CMK (cell line): ENCODE measurements around the gene C1orf116.
"Not testable (repeated sequence)": the region's sequence is repeated elsewhere in the genome, so short reads cannot be mapped to it uniquely, and the experiment has no call there.

Source experiments
- DNase-seq: peaks from one replicate; pipeline ENCODE4 v3.0.0-alpha.2; 2010; ENCODE audit warnings: low read depth

C1orf116 gene

DNA sequence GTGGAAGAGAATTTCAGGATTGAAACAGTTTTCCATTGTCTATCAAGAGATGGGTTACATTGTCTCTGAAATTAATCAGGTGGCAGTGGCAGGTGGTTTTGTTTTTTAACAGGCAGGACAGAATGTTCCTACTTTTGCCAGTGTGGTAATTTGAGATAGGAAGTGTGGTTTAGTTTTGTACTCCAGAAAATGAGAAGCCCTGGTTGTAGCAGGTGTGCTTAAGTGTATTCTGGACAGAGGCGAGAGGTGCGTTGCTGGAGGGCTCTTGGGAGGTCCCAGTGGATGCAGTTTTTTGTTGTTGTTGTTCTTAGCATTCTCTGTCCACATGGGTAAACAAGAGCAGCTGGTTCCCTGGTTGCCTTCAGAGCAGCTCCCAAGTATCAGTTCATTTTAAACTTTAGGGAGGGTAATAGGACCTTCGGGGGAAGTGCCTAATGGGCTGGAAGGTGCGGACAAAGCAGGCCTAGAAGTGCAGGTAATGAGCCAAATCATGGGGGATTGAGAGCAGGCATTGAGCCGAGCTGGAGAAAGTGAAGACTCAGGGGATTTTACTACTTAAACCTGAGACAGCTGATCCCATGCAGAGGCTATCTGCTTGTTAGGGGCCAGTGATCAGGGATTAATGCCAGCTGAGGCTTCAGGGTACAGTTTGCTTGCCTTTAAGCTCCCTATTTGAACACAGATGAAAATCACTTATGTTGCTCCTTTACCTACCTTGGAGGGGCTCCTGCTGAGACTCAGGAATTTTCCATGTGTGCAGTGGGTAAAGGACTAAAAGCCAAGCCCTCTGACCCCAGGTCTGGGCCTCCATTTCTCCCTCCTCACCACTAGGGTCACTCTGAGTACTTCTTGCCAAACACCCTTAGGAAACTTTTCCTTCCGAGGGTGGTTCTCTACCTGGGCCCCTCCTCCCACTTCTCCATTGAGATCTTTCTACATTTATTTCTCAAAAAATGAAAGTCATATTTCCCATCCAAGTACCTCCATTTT is 26.6 kb upstream of the C1orf116 start:
- no peak for DNase-seq

DNA sequence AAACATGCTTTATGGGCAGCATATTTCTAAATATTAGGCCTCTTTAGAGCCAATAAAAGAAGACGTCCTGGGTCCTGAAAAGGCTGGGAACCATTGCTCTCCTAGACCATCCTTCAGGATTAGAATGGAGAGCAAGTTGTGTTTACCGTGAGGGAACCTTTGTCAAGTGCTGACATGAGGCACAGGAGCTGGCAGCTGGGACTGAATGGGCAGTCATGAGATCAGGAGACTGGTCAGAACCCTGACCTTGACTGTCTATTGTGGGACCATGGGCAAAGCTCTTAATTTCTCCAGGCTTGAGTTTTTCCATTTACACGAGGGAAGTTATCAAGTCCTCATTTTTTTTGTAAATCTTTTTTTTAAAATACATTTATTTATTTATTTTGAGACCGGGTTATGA is 25.7 kb upstream of the C1orf116 start:
- DNase-seq: no peak

DNA sequence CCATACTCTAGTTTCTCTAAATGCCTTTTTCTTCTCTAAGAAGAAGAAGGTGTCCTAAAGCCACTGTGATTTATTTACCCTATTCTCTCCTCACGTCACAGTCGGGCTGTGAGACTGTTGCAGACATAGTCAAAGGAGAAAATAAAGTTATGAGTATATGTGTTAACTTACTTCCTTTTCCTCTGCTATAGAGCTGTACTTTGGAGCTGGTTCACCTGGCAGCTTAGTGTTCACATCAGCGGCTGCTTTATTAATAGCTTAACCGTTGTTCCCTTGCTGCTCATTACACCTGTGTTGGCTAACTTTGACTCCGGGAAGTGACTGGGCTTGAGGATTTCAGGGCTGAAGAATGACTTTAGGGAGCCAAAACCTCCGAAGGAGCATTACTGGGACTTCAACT is 24.1 kb upstream of the C1orf116 start:
- DNase-seq: no peak

DNA sequence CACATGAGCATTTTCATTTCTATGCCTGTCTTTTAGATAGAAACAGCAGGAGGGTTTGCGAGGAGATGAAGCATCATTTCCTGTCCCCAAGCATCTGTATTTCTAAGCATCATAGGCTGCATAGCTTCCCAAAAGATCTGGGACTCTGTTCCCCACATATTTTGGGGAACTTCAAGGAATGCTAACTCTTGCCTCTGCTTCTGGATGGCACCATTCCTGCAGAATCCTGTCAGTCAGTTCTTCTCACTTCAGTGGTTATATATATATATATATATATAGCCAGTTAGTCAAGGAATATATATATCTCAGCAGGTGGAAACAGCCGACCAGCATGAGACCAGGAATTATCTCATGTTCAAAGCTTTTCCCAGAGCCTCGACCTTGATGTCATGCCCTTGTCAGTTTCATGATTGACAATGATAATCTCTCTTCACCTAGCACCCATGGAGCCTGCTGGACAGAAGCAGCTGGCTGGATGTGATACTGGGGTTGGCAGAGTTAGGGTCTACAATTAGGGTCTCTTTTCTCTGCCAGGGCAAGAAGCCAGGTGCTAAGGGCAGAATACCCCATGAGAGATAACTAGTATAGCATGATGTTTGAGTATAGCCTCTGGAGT is 22.9 kb upstream of the C1orf116 start:
- no peak for DNase-seq

DNA sequence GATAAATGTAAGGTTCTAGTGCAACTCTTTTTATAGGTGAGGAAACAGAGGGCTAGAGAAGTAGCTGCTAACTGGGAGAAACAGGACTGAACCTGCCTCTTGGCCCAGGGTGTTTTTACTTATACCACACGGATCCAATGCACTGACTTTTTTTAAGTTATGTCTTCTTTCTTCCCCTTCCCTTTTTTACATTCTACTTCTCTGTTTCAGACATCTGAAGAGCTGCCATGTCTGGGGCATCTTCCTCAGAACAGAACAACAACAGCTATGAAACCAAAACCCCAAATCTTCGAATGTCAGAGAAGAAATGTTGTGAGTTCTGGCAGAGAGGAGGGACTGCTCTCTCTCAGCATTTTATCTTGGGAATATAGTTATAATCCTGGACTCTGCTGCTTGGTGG is 21.9 kb upstream of the C1orf116 start:
- no peak for DNase-seq

DNA sequence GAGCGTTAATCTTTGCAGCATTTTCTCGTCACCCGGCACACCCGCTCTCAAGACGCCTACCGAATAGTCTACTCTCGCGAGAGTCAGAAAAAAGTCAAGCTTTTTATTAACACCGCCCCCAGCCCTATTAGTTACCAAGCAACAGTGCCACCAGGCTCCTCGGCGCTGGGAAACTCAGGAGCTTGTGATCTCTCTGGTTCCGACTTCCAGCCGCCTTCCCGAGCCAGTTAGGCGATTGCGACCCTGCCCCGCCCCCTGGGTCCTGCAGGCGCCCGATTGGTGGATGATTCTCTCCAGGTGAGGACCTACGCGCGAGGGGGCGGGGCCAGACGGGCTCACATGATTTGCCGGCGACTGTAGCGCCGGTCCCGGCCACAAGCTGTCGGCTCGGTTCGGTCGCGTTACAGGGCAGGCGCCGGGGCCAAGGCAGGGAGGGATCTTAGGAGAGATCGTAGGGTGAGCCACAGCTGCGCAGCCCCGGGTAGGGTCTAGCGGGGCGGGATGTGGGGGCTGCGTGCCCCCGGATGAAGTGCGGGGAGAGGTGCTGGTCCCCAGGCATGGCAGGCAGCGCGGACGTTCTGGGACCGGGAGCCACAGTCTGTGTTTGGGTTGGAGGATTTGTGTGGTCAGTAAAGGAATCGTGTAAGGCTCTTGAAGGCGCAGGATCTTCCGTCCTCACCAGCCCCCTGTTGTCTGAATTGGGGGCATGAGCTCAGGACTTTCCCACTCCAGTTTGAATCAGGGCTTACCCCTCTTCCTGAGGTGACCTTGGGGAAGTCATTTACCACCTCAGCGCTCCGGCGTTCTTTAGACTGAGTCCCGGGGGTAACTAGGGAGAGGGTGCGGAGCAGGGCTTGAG is 20.6 kb upstream of the C1orf116 start, which contains the start of gene PFKFB2:
Gene PFKFB2 (plus strand): TSS at position 365 of the 859 bp plus-strand sequence. CDS start 1,443 bp downstream, outside the sequence.
- peak; percentile 94 for DNase-seq

DNA sequence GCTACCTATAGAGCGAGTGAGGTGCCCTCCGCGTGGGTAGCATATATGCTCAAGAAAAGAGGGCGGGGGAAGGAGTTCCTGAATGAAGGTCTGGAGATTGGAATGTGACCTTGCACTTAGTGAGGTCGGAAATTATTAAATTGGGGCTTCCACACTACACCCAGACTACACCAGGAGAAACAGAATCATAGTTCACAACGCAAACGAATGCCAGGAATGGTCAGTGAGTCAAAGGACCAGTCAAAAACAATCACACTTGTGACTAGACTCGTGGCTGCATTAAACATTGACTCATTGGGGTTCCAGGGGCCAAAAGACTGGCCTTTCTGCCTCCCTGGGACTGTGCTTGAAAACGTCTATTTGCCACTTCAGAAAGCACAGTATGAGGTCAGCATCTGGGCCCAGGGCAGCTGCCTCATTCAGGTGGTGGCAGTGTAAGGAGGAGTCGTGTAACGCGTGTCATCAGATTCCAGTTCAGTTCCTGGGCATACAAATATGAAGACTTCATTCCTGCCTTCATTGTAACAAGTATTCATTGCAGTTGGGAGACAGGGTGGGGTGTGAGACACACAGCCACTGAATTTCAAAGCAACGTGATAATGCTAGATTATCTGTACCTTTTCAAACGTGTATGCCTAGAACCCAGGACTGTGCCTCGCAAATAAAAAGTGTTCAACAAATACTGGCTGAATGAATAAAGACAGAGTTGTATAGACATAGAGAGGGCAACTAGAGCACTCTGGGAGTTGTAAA is 18.8 kb upstream of the C1orf116 start, which contains the start of gene YOD1:
Gene YOD1 (minus strand): TSS at position 18 of the 753 bp plus-strand sequence. CDS start 178 bp downstream, outside the sequence.
- DNase-seq: no peak

DNA sequence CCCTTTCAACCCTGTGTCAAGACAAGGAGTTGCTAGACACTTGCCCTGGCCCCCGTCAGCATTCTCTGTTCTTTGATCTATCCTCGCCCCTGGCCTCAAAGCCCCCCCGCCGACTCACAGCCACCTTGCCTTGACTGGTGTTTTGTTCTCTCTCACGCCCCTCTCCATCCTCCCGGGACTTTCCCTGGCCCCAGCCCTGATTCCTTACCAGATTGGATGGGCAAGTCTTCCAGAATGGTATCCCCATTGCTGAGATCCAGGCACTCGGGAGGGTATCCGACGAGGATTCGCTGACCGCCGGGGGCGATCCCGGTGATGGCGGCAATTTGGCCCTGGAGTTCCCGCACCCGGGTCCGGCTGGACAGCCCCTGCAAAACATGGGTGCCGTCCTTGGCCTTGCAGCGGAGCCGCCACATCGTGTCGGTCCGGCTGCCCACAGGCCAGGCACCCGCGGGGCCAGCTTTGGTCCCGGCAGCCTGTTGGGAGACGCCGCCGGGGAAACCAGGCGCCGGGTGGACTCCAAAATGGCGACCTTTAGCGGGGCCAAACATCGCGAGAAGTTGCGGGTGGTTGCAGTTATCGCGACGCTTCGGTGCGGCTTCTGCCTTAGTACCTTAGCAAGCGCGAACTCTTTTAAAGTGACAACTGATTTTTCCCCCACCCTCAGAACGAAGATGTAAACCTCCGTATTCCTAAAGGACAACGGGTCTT is 18.1 kb upstream of the C1orf116 start:
- peak; percentile 94 for DNase-seq

DNA sequence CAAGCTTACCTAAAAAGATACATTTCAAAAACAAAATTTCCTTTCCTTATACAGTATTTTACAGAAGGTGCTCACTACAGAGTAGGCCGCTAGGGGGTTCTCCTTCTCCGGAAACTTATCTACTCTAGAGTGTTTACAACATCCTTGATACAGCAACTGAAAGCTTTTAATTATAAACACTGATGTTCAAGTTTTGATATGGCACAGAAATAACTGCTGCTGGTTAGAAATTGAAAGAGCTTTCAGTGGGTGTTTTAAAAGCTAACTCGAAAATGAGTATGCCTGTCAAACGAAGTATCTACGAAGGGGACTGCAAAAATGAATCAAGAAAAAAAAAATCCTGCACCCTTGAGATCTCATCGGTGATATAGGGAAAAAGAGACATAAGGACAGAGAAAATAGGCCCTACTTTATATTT is 17.4 kb upstream of the C1orf116 start:
- DNase-seq: peak; percentile 42

DNA sequence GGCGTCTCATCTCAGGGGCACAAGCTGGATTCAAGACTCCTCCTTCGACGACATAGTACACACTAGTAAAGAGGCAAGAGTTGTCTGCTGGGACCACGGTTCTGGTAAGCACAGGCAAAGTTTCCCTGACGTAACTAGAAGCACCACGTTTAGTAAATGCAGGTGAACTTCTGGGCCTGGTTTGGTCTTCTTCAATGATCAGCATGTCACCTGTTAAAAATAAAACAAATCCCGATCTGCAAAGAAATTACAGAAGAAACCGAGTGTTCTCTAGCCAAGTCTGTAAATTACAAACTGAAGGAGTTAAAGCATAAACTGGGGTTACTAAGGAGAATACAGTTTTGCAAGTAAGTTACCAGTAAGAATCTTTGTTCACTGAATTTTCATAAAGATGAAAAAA is 17.0 kb upstream of the C1orf116 start:
- no peak for DNase-seq

DNA sequence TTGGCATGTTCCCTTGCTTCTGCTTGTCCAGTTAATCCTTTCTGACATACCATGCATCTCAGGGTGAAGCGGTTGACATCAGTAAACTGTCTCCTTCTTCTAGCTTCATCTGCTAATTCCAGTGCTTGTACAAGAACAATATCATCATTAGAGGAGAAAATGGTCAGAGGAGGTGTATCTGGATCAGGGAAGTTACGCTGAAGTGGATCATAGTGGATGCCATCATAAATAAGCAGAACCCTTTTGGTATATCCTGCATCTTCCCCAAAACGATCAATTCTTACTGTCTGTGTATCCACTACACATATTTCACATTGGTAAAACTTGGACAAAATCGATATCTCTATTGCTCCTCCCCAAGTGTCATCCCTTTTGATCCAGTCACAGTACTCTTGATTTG is 16.5 kb upstream of the C1orf116 start:
- DNase-seq: no peak

DNA sequence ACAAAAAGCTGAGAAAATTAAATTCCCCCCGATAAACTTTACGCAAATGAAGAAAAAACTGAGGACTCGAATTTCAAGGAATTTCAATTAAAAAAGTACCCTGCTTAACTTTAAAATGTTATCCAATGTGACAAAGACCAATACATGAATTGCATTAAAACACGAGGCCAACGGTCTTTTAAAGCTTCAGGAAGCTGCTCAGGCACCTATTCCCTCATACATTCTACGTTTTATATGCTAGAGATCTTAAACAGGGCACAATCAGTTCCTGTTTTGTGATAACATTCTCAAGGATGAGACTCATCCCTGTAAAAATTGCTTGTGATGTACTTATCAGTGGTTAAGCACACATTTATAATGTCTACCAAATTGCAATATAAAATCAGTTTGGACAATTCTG is 15.5 kb upstream of the C1orf116 start:
- no peak for DNase-seq

DNA sequence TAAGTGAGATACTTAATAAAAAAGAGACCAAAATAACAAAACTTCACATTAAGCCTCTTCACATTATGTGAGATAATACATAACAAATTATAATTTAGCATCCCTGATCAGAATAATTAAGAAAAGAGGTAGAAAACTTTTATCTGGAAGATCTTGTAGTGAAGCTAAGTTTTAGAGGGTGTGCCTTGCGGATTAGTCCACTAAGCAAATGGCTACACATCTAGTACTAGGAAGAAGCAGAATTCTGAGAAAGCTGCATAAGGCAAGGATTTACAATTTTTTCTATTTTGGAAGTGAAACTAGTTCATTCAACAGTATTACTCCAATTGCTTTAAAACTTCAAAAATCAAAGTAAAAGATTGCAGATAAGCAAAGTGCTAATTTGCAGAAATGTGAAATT is 14.9 kb upstream of the C1orf116 start:
- no peak for DNase-seq

DNA sequence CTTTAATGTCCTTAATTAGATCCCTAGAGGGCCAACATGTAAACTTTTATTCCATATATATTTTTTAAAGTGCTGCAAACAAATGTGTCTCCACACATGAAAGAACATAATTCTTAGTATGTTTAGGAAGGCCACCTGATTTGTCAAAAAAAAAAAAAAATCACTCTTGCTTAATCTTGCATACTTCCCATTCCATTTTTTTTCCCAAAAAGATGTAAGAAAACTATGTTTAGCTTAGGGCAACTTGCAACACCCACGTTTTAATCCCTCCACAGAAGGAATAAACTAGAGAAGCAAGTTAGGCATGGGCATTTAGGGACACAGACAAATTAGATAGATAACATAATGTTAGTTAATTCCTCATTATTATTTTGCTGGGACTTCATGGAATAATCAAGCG is 12.9 kb upstream of the C1orf116 start:
- DNase-seq: no peak

DNA sequence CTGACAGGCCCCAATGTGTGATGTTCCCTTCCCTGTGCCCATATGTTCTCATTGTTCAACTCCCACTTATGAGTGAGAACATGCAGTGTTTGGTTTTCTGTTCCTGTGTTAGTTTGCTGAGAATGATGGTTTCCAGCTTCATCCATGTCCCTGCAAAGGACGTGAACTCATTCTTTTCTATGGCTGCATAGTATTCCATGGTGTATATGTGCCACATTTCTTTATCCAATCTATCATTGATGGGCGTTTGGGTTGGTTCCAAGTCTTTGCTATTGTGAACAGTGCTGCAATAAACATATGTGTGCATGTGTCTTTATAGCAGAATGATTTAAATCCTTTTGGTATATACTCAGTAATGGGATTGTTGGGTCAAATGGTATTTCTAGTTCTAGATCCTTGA is 8.8 kb upstream of the C1orf116 start:
- DNase-seq: not testable (repeated sequence)

DNA sequence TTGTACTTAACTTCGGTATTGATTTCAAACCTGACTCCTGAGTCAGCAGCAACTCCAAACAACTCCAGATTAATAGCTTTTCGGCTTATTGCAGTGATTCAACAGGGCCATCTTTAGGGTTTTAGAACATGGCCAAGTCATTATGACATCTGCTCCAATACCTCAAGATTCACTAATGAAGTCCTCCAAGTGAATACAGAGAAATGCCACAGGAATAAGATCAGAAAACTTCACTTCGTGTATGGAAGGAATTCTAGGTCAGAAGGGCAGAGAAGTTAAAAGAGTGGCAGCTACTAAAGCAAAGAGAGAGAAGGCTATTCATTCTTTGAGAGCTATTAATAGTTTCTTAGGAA is 7.6 kb upstream of the C1orf116 start:
- no peak for DNase-seq

DNA sequence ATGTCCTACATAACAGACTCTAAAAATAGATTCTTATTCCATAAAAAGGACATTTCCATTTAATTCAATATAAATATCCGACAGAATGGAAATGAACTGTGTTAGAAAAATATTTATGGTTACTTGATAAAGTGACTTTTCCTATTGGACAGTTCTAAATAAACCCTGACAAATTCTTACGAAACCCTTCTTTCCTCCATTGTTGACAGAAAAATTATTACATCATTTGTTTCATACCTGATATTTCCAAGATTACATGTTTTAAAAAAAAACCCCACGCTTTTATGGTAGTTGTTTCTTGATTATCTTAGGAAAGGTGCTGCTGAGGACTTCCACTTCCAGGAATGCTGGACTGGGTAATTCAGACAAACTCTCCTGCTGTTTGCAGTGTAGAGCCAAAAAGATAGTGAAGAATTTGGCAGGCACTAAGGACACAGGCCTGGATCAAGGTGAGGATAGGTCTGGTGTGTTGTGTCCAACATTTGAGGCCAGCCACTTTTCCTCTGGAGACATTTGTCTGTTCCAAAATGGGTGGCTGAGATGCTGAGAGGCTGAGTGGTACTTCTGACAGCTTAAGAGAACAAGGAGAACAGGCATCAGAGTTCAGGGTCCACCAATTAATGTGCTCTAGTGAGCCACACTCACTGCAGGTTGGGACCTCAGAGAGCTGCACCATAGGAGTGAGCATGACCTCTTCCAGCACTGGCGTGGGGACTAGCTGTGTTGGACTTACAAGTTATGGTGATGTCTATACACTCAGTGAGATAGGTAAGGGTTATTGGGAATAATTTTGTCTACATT is 7.0 kb upstream of the C1orf116 start:
- no peak for DNase-seq

DNA sequence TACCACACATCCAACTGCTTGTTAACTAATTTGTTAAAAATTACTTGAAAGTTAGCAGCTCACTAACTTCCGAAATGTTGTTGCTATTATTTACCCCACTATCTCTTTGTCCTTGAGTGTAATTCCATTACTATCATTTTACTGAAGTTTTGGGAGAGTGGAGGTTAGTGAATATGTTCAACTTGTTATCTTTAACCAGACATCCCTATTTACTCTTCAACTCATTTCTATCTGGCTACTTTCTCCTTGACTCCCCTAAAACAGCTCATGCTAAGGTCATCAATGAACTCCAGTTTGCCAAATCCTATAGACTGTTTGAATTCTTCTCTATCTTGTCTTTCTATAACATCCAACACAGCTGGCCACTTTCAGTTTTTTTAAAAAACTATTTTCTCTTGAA is 4.3 kb upstream of the C1orf116 start:
- no peak for DNase-seq

DNA sequence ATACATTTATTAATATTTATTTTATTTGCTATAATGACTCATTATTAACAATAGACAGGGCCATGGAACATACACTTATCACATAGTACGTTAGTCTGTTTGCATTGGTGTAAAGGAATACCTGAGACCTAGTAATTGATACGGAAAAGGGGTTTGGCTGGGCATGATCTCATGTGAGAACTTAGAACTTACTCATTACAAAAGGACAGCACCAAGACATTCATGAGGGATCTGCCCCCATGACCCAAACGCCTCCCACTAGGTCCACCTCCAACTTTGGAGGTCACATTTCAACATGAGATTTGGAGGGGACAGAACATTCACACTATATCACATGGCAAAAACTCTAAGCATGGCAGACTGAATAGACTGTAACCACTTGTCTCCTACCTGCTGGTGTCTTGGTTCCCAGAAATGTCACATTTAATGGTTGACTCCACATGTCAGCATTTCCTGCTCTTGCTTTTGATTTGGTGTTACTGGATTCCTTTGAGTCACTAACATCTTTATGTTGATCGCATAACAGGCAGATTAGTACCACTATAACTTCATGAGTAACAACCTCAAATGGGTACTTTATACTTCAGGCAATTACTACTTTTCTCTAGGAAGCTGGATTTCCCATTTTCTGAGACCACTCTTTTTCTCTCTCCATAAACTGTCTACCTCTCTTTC is 3.5 kb upstream of the C1orf116 start:
- DNase-seq: no peak
